ENCODE measurements around the gene STAM2. TPM values are rescaled to one million over a fixed set of nuclear protein-coding genes. Genes with fewer than 3 reads are reported as not detected.
"Not testable (repeated sequence)": the region's sequence is repeated elsewhere in the genome, so short reads cannot be mapped to it uniquely, and the experiment has no call there.

STAM2 gene
- total and polyA plus RNA-seq, 4 experiments from 2014 or later: 2.9 to 25.3 (median 12.5) TPM

DNA sequence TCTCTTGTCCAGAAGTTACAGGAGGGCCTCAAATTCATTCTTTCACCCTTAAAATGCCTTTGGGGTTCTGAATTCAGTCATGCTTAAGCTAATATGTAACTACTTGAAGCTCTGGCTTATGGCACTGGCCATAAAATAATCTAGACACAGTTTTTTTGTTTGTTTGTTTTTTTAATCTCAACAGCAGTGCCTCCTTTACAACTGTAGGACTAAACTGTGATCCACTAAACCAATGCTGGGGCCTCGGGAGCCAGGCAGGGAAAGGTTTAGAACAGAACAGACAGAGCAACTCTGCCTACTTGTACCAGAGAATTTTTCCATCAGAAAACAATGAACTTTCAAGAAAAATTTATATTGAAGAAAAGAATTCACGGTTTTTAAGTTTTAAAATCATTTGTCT is 1.7 kb downstream of the STAM2 start:
- peaks cover 3 to 22% of the 10 kb centered on the region in 2 donors for H3K36me3 Mint-ChIP-seq
- H3K9me3 Mint-ChIP-seq: peaks cover 0 to 4% (median 0%) of the 10 kb centered on the region in 8 donors
- H3K36me3 ChIP-seq (ENCODE audit: insufficient read depth, low read length): no peaks in the 10 kb centered on the region
- POLR2A ChIA-PET (ENCODE audit: partially characterized antibody): no interaction called here
- DNase-seq: no peak
- H3K27ac ChIP-seq (ENCODE audit: low read depth, low read length): no peak overlapping the region
- CTCF ChIA-PET (ENCODE audit: partially characterized antibody): interaction anchor here (6.5 kb wide), 1 partner anchor 461 kb away, joined by 115 read pairs; no protein-coding TSS in a partner anchor
- H3K27ac Mint-ChIP-seq: peak overlapping the region in 2 of 7 donors; percentile 29 to 99
- H3K4me1 Mint-ChIP-seq: peaks cover 30 to 59% (median 40%) of the 10 kb centered on the region in 4 donors
- H3K4me3 Mint-ChIP-seq: peak overlapping the region in 7 of 8 donors; percentile 24 to 96 (median 36)
- H3K4me1 ChIP-seq (ENCODE audit: insufficient read depth, low read length): peaks cover 43% of the 10 kb centered on the region
- intact Hi-C loops (cut with micrococcal nuclease): no loop called here
- H3K27me3 ChIP-seq (ENCODE audit: insufficient read depth, low read length): no peaks in the 10 kb centered on the region
- H3K27me3 Mint-ChIP-seq: no peaks in the 10 kb centered on the region
- H3K9me3 ChIP-seq (ENCODE audit: control insufficient read depth in 1 of 2, low read length in 2 of 2): no peaks in the 10 kb centered on the region
- H3K4me3 ChIP-seq (ENCODE audit: low read length in 2 of 2): no peak overlapping the region

DNA sequence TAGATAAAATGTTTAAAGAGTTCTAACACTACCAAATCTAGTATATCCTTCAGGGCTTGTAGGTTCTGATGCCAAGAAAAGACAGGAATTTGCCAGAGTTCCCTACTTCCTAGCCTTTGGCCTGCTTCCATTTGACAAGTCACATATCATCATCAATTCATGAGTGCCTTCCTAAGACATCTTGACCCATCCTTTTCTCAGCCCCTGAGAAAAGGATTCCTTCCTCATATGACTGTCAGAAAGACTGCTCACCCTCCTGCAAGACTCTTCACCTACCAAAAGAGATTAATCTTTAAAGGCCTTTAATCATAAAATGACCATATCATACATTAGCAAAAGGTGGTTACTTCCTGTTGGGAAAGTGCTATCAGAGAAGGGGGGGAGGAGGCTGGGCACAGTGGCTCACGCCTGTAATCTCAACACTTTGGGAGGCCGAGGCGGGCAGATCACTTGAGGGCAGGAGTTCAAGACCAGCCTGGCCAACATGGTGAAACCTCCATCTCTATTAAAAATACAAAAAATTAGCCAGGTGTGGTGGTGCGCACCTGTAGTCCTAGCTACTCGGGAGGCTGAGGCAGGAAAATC is 3.3 kb downstream of the STAM2 start:
- intact Hi-C loops (cut with micrococcal nuclease); H3K9me3 Mint-ChIP-seq: not testable (repeated sequence)

DNA sequence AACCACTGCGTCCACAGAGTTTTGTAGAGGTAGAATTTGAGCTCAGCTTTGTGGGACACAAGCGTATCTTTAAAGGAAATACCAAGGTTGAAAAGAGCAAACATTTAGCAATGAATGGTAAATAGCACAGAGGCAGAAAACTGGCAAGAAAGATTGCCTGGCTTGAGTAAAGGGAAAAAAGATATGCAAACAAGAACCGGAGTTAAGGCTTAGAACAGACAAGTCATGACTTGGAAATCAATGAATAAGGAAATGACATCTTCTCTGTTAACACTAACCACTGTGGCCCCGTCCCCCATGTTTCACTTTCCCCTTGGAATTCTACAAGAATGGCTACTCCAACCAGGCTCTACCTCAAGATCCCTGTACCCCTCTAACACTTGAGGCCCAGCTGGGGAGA is 3.8 kb downstream of the STAM2 start:
- Histone ChIP-seq H3K27me3 (ENCODE audit: insufficient read depth, low read length) (no peaks in the 10 kb centered on the region), H3K27ac (ENCODE audit: low read depth, low read length) (no peak overlapping the region), H3K36me3 (ENCODE audit: insufficient read depth, low read length) (no peaks in the 10 kb centered on the region), H3K4me1 (ENCODE audit: insufficient read depth, low read length) (peaks cover 54% of the 10 kb centered on the region), H3K9me3 (ENCODE audit: control insufficient read depth in 1 of 2, low read length in 2 of 2) (no peaks in the 10 kb centered on the region), H3K4me3 (ENCODE audit: low read length in 2 of 2) (no peak overlapping the region)
- Mint-ChIP-seq H3K4me3 (peak overlapping the region in 3 of 8 donors; percentile 2 to 43 (median 21)), H3K27ac (peak overlapping the region in 2 of 7 donors; percentile 11 to 72), H3K27me3 (no peaks in the 10 kb centered on the region), H3K9me3 (no peaks in the 10 kb centered on the region), H3K4me1 (peaks cover 40 to 70% (median 52%) of the 10 kb centered on the region in 4 donors), H3K36me3 (peaks cover 3 to 22% of the 10 kb centered on the region in 2 donors)
- POLR2A ChIA-PET (ENCODE audit: partially characterized antibody): no interaction called here
- CTCF ChIA-PET (ENCODE audit: partially characterized antibody): interaction anchor here (6.5 kb wide), 1 partner anchor 463 kb away, joined by 115 read pairs; no protein-coding TSS in a partner anchor
- intact Hi-C loops (cut with micrococcal nuclease): no loop called here
- no peak for DNase-seq

More for the DNA sequence above, 3.3 kb downstream of the STAM2 start:
- Mint-ChIP-seq H3K36me3 (peaks cover 3 to 22% of the 10 kb centered on the region in 2 donors), H3K27ac (peak overlapping the region in 5 of 7 donors; percentile 43 to 72 (median 62)), H3K4me3 (peak overlapping the region in 2 of 8 donors; percentile 45 to 46), H3K4me1 (peaks cover 37 to 65% (median 49%) of the 10 kb centered on the region in 4 donors)
- H3K9me3 ChIP-seq (ENCODE audit: control insufficient read depth in 1 of 2, low read length in 2 of 2); DNase-seq; H3K27me3 ChIP-seq (ENCODE audit: insufficient read depth, low read length); POLR2A ChIA-PET (ENCODE audit: partially characterized antibody); H3K4me3 ChIP-seq (ENCODE audit: low read length in 2 of 2); H3K27me3 Mint-ChIP-seq; H3K36me3 ChIP-seq (ENCODE audit: insufficient read depth, low read length); H3K27ac ChIP-seq (ENCODE audit: low read depth, low read length): not testable (repeated sequence)
- H3K4me1 ChIP-seq (ENCODE audit: insufficient read depth, low read length): peaks cover 49% of the 10 kb centered on the region
- CTCF ChIA-PET (ENCODE audit: partially characterized antibody): interaction anchor here (6.5 kb wide), 1 partner anchor 463 kb away, joined by 115 read pairs; no protein-coding TSS in a partner anchor

DNA sequence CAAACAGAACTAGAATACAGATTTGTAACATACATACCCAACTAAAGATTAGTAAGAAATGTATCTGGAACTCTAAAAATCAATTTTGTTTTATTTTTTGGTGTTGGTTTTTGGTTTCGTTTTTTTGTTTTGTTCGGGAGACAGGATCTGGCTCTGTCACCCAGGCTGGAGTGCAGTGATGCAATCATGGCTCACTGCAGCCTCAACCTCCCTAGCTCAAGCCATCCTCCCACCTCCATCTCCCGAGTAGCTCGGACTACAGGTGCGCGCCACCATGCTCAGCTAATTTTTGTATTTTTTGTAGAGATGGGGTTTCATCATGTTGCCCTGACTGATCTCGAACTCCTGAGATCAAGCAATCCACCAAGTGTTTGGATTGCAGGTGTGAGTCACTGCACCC is 6.4 kb downstream of the STAM2 start:
- H3K4me1 Mint-ChIP-seq: peaks cover 38 to 63% (median 49%) of the 10 kb centered on the region in 4 donors
- peaks cover 55% of the 10 kb centered on the region for H3K4me1 ChIP-seq (ENCODE audit: insufficient read depth, low read length)
- H3K27ac Mint-ChIP-seq; H3K27me3 Mint-ChIP-seq; DNase-seq; H3K27ac ChIP-seq (ENCODE audit: low read depth, low read length); H3K36me3 ChIP-seq (ENCODE audit: insufficient read depth, low read length); H3K36me3 Mint-ChIP-seq; H3K4me3 ChIP-seq (ENCODE audit: low read length in 2 of 2); intact Hi-C loops (cut with micrococcal nuclease); H3K9me3 Mint-ChIP-seq; POLR2A ChIA-PET (ENCODE audit: partially characterized antibody); H3K27me3 ChIP-seq (ENCODE audit: insufficient read depth, low read length); H3K9me3 ChIP-seq (ENCODE audit: control insufficient read depth in 1 of 2, low read length in 2 of 2): not testable (repeated sequence)
- peak overlapping the region in 1 of 8 donors; percentile 24 for H3K4me3 Mint-ChIP-seq
- CTCF ChIA-PET (ENCODE audit: partially characterized antibody): interaction anchor here (1.1 kb wide), 1 partner anchor 165 kb away, joined by 3 read pairs; no protein-coding TSS in a partner anchor

DNA sequence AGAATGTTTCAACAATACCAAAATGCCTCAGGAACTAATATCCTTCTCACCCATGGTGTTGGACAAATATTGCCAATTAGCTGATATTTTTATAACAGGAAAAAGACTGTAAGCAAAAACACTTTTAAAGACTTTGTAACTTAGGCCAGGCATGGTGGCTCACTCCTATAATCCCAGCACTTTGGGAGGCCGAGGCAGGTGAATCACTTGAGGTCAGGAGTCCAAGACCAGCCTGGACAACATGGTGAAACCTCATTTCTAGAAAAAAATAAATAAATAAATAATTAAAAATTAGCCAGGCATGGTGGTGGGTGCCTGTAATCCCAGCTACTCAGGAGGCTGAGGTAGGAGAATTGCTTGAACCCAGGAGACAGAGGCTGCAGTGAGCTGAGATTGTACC is 8.1 kb downstream of the STAM2 start:
- H3K9me3 Mint-ChIP-seq; H3K4me3 ChIP-seq (ENCODE audit: low read length in 2 of 2); H3K4me3 Mint-ChIP-seq; H3K27ac ChIP-seq (ENCODE audit: low read depth, low read length); DNase-seq; H3K27me3 Mint-ChIP-seq; H3K27me3 ChIP-seq (ENCODE audit: insufficient read depth, low read length); intact Hi-C loops (cut with micrococcal nuclease); H3K9me3 ChIP-seq (ENCODE audit: control insufficient read depth in 1 of 2, low read length in 2 of 2); POLR2A ChIA-PET (ENCODE audit: partially characterized antibody); H3K36me3 ChIP-seq (ENCODE audit: insufficient read depth, low read length); H3K36me3 Mint-ChIP-seq; H3K27ac Mint-ChIP-seq: not testable (repeated sequence)
- peaks cover 42 to 61% (median 43%) of the 10 kb centered on the region in 4 donors for H3K4me1 Mint-ChIP-seq
- H3K4me1 ChIP-seq (ENCODE audit: insufficient read depth, low read length): peaks cover 43% of the 10 kb centered on the region
- CTCF ChIA-PET (ENCODE audit: partially characterized antibody): interaction anchor here (1.9 kb wide), 1 partner anchor 8 kb away, joined by 8 read pairs; the partner anchor contains the start of gene STAM2

DNA sequence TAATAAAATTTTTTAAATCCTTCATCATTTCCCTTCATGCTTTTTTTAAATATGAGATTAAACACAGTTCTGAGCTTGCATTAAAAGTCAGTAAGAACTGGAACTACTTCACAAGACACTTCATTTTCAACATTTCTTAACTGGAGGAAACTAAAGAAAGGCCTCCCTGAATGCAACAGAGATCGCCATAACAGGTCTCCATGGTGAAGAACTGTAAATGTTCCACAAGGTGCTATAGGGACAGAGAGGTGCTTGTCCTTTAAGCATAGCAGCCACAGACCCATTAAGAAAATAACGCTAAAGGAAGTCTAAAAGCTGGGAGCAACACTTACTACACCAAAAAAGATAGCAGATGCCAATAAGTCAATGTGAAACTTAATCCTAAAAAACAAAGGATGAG is 8.5 kb downstream of the STAM2 start:
- no peak overlapping the region for H3K4me3 Mint-ChIP-seq
- no peak overlapping the region for H3K4me3 ChIP-seq (ENCODE audit: low read length in 2 of 2)
- peaks cover 39% of the 10 kb centered on the region for H3K4me1 ChIP-seq (ENCODE audit: insufficient read depth, low read length)
- H3K4me1 Mint-ChIP-seq: peaks cover 38 to 57% (median 39%) of the 10 kb centered on the region in 4 donors
- no peaks in the 10 kb centered on the region for H3K27me3 ChIP-seq (ENCODE audit: insufficient read depth, low read length)
- no peaks in the 10 kb centered on the region for H3K27me3 Mint-ChIP-seq
- no peaks in the 10 kb centered on the region for H3K9me3 Mint-ChIP-seq
- intact Hi-C loops (cut with micrococcal nuclease): no loop called here
- no peak for DNase-seq
- peaks cover 3 to 4% of the 10 kb centered on the region in 2 donors for H3K36me3 Mint-ChIP-seq
- no peak overlapping the region for H3K27ac ChIP-seq (ENCODE audit: low read depth, low read length)
- POLR2A ChIA-PET (ENCODE audit: partially characterized antibody): no interaction called here
- H3K9me3 ChIP-seq (ENCODE audit: control insufficient read depth in 1 of 2, low read length in 2 of 2): no peaks in the 10 kb centered on the region
- H3K36me3 ChIP-seq (ENCODE audit: insufficient read depth, low read length): no peaks in the 10 kb centered on the region
- peak overlapping the region in 1 of 7 donors; percentile 46 for H3K27ac Mint-ChIP-seq
- CTCF ChIA-PET (ENCODE audit: partially characterized antibody): interaction anchor here (1.9 kb wide), 1 partner anchor 9 kb away, joined by 8 read pairs; the partner anchor contains the start of gene STAM2

GRCh38 chr2:152166633-152167032 is 8.9 kb downstream of the STAM2 start:
- peaks cover 3 to 4% of the 10 kb centered on the region in 2 donors for H3K36me3 Mint-ChIP-seq
- intact Hi-C loops (cut with micrococcal nuclease): no loop called here
- no peak for DNase-seq
- H3K27ac ChIP-seq (ENCODE audit: low read depth, low read length): no peak overlapping the region
- H3K4me1 Mint-ChIP-seq: peaks cover 34 to 54% (median 35%) of the 10 kb centered on the region in 4 donors
- no peak overlapping the region for H3K4me3 ChIP-seq (ENCODE audit: low read length in 2 of 2)
- no peak overlapping the region for H3K4me3 Mint-ChIP-seq
- peak overlapping the region in 3 of 7 donors; percentile 19 to 46 (median 24) for H3K27ac Mint-ChIP-seq
- H3K9me3 Mint-ChIP-seq: no peaks in the 10 kb centered on the region
- H3K27me3 Mint-ChIP-seq: no peaks in the 10 kb centered on the region
- no peaks in the 10 kb centered on the region for H3K36me3 ChIP-seq (ENCODE audit: insufficient read depth, low read length)
- ChIA-PET CTCF (ENCODE audit: partially characterized antibody) (interaction anchor here (1.9 kb wide), 1 partner anchor 9 kb away, joined by 8 read pairs; the partner anchor contains the start of gene STAM2), POLR2A (ENCODE audit: partially characterized antibody) (no interaction called here)
- H3K4me1 ChIP-seq (ENCODE audit: insufficient read depth, low read length): peaks cover 36% of the 10 kb centered on the region
- H3K27me3 ChIP-seq (ENCODE audit: insufficient read depth, low read length): no peaks in the 10 kb centered on the region
- no peaks in the 10 kb centered on the region for H3K9me3 ChIP-seq (ENCODE audit: control insufficient read depth in 1 of 2, low read length in 2 of 2)

Measured in CD4-positive, alpha-beta memory T cell (primary cell).